HEK293T (cell line): ENCODE measurements around the gene NBAS.
"Not testable (repeated sequence)": the region's sequence is repeated elsewhere in the genome, so short reads cannot be mapped to it uniquely, and the experiment has no call there.

Source experiments
- CTCF ChIA-PET: fragments of 350-600 bp; formaldehyde crosslinking; extraction: SDS; loops from one replicate; lab custom pipeline; 2021; ENCODE audit warnings: antibody characterized with exemption, inconsistent platforms; lab: Yijun Ruan, JAX
- POLR2A ChIA-PET: fragments of 350-600 bp; formaldehyde crosslinking; extraction: SDS; loops from one replicate; lab custom pipeline; 2020; ENCODE audit warnings: antibody characterized with exemption, inconsistent platforms; lab: Yijun Ruan, JAX
- DNase-seq: peaks from one replicate; pipeline ENCODE4 v3.0.0; 2012; ENCODE audit warnings: mixed read lengths; ENCODE audit errors: extremely low spot score
- ARNT ChIP-seq: fragments of 450-650 bp; IDR thresholded peaks from 2 replicates; pipeline ENCODE4 v1.6.1; 2017; ENCODE audit warnings: mild to moderate bottlenecking
- BHLHE40 ChIP-seq: fragments of 450-650 bp; IDR thresholded peaks from 2 replicates; pipeline ENCODE4 v1.6.1; 2016; ENCODE audit warnings: mild to moderate bottlenecking, moderate library complexity, borderline replicate concordance
- CTBP1 ChIP-seq: fragments of 450-650 bp; IDR thresholded peaks from 2 replicates; pipeline ENCODE4 v1.6.1; 2016; ENCODE audit warnings: borderline replicate concordance
- ELF4 ChIP-seq: fragments of 450-650 bp; IDR thresholded peaks from 2 replicates; pipeline ENCODE4 v1.6.1; 2017; ENCODE audit warnings: antibody characterized with exemption
- FOXA1 ChIP-seq: fragments of 450-650 bp; IDR thresholded peaks from 2 replicates; pipeline ENCODE4 v1.6.1; 2016; ENCODE audit warnings: mild to moderate bottlenecking
- FOXK2 ChIP-seq: fragments of 450-650 bp; IDR thresholded peaks from 2 replicates; pipeline ENCODE4 v1.6.1; 2016; ENCODE audit warnings: mild to moderate bottlenecking
- FOXM1 ChIP-seq: fragments of 450-650 bp; IDR thresholded peaks from 2 replicates; pipeline ENCODE4 v1.6.1; 2017; ENCODE audit warnings: mild to moderate bottlenecking, borderline replicate concordance
- HDGF ChIP-seq: fragments of 450-650 bp; IDR thresholded peaks from 2 replicates; pipeline ENCODE4 v1.6.1; 2017; ENCODE audit warnings: antibody characterized with exemption, borderline replicate concordance
- L3MBTL2 ChIP-seq: fragments of 450-650 bp; conservative IDR thresholded peaks from 2 replicates; pipeline ENCODE4 v1.6.1; 2016; ENCODE audit warnings: mild to moderate bottlenecking
- LEF1 ChIP-seq: fragments of 450-650 bp; IDR thresholded peaks from 2 replicates; pipeline ENCODE4 v1.6.1; 2017; ENCODE audit warnings: mild to moderate bottlenecking, borderline replicate concordance
- NFRKB ChIP-seq: fragments of 450-650 bp; IDR thresholded peaks from 2 replicates; pipeline ENCODE4 v1.6.1; 2016; ENCODE audit warnings: mild to moderate bottlenecking, moderate library complexity
- SP1 ChIP-seq: fragments of 450-650 bp; IDR thresholded peaks from 2 replicates; pipeline ENCODE4 v1.6.1; 2017
- SUZ12 ChIP-seq: fragments of 450-650 bp; IDR thresholded peaks from 2 replicates; pipeline ENCODE4 v1.6.1; 2016; ENCODE audit warnings: mild to moderate bottlenecking
- TARDBP ChIP-seq: fragments of 450-650 bp; IDR thresholded peaks from 2 replicates; pipeline ENCODE4 v1.6.1; 2016
- ZNF384 ChIP-seq: fragments of 450-650 bp; IDR thresholded peaks from 2 replicates; pipeline ENCODE4 v1.6.1; 2016
- TF ChIP-seq, protein P1 (sequence below): fragments of 450-650 bp; IDR thresholded peaks from 2 replicates; pipeline ENCODE4 v1.6.1; 2016

Gene NBAS

DNA sequence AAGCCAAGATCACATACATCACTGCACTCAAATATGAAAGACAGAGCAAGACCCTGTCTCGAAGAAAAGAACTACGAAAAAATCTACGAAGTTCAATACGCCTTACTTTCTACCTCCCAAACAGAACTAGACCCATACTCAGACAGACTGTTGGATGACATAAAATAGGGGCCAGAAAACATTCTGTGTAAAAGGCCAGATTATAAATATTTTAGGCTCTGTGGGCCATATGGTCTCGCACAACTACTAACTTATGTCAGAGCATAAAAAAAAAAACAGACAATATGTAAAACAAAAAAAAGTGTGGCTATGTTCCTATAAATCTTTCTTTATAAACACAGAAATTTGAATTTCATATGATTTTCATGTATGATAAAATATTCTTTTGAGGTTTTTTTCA, 40.8 kb downstream of the NBAS start:
- POLR2A ChIA-PET, result no interaction called here
- no peak for DNase-seq
- TF ChIP-seq FOXA1 (no peak), LEF1 (no peak), ELF4 (no peak), NFRKB (no peak), BHLHE40 (no peak), FOXK2 (no peak), CTBP1 (no peak), ARNT (no peak), HDGF (no peak), SP1 (no peak), SUZ12 (no peak), L3MBTL2 (no peak)
- CTCF ChIA-PET, result no interaction called here

- CTCF ChIA-PET, result not testable (repeated sequence)
These were observed 42.4 kb downstream of the NBAS start for GRCh38 chr2:15518759-15519158.

GRCh38 chr2:15517793-15518192, 43.3 kb downstream of the NBAS start:
- TF ChIP-seq NFRKB (no peak), SUZ12 (no peak), FOXM1 (no peak), TARDBP (no peak), CTBP1 (no peak), HDGF (no peak)
- DNase-seq, result no peak
- POLR2A ChIA-PET, result no interaction called here
- CTCF ChIA-PET, result no interaction called here

More at GRCh38 chr2:15518759-15519158, 42.4 kb downstream of the NBAS start:
- DNase-seq, POLR2A ChIA-PET: not testable (repeated sequence)

GRCh38 chr2:15511686-15512085, 49.4 kb downstream of the NBAS start:
- no peak for DNase-seq
- POLR2A ChIA-PET, result no interaction called here
- CTCF ChIA-PET, result no interaction called here
- no peak for TF ChIP-seq FOXK2

DNA sequence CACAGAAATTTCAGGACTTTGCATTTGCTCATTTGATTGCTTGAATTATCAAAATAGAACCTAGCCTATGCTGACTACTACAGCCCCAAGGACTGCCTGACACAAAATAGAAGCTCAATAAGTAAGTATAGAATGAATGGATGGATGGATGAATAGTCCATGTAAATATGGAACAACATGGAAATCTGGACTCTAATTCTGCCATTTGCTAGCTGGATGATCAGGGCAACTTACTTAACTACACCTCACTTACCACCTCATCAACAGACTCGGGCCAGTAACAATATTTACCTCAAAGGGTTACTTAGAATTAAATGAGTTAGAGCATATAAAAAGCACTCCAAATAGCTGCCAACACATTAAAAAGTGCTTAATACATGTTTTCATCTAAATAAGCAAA, 50.6 kb downstream of the NBAS start:
- TF ChIP-seq SUZ12, result no peak
- TF ChIP-seq LEF1, result no peak
- TF ChIP-seq FOXM1, result no peak
- no peak for TF ChIP-seq CTBP1
- TF ChIP-seq TARDBP, result no peak
- TF ChIP-seq NFRKB, result no peak
- TF ChIP-seq SP1, result no peak
- TF ChIP-seq L3MBTL2, result no peak
- TF ChIP-seq HDGF, result no peak
- TF ChIP-seq, protein P1, sequence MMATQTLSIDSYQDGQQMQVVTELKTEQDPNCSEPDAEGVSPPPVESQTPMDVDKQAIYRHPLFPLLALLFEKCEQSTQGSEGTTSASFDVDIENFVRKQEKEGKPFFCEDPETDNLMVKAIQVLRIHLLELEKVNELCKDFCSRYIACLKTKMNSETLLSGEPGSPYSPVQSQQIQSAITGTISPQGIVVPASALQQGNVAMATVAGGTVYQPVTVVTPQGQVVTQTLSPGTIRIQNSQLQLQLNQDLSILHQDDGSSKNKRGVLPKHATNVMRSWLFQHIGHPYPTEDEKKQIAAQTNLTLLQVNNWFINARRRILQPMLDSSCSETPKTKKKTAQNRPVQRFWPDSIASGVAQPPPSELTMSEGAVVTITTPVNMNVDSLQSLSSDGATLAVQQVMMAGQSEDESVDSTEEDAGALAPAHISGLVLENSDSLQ, result no peak
- no peak for TF ChIP-seq ARNT
- TF ChIP-seq FOXA1, result no peak
- no peak for TF ChIP-seq ELF4
- no peak for TF ChIP-seq ZNF384
- no peak for DNase-seq
- ChIA-PET CTCF (no interaction called here), POLR2A (no interaction called here)

- POLR2A ChIA-PET, result no interaction called here
- CTCF ChIA-PET, result no interaction called here
- TF ChIP-seq SP1, result no peak
- TF ChIP-seq ZNF384, result no peak
- TF ChIP-seq, protein P1, result no peak
- TF ChIP-seq FOXM1, result no peak
- no peak for TF ChIP-seq LEF1
- no peak for TF ChIP-seq HDGF
- no peak for TF ChIP-seq NFRKB
- TF ChIP-seq ELF4, result no peak
- no peak for TF ChIP-seq FOXA1
- TF ChIP-seq SUZ12, result no peak
- TF ChIP-seq CTBP1, result no peak
- no peak for TF ChIP-seq BHLHE40
- no peak for TF ChIP-seq ARNT
- TF ChIP-seq L3MBTL2, result no peak
- no peak for TF ChIP-seq FOXK2
- no peak for DNase-seq
These were observed 51.0 kb downstream of the NBAS start for GRCh38 chr2:15510131-15510530.

GRCh38 chr2:15507697-15508096, 53.4 kb downstream of the NBAS start:
- TF ChIP-seq L3MBTL2 (no peak), ZNF384 (no peak), BHLHE40 (no peak), LEF1 (no peak), ARNT (no peak), TARDBP (no peak)
- DNase-seq, result no peak
- ChIA-PET POLR2A (interaction anchor here (0.9 kb wide), 1 partner anchor 54 kb away, joined by 3 read pairs; no protein-coding TSS in a partner anchor), CTCF (no interaction called here)

DNA sequence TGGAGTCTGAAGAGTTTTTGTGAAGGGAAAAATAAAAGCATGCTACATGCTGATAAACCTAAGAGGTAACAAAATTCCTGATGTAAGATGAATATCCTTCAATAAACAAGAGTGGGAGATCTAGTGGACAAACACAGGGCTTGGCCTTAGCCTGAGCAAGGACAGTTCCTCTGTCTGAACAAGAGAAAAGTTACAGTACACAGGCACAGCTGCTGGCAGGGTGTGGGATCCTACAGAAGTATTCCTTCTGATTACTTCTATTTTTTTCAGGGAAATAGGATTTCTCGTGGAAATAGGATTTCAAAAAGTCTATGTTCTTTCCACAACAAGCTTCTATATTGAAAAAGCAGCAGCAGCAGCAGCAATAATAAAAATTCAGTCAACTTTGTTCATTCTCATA, 54.1 kb downstream of the NBAS start:
- POLR2A ChIA-PET, result interaction anchor here (0.9 kb wide), 1 partner anchor 55 kb away, joined by 3 read pairs; no protein-coding TSS in a partner anchor
- no peak for DNase-seq
- CTCF ChIA-PET, result interaction anchor here (0.7 kb wide), 1 partner anchor 54 kb away, joined by 3 read pairs; the partner anchor contains the start of gene NBAS
- no peak for TF ChIP-seq ZNF384
- TF ChIP-seq TARDBP, result no peak
- TF ChIP-seq SUZ12, result no peak
- no peak for TF ChIP-seq SP1
- no peak for TF ChIP-seq LEF1
- no peak for TF ChIP-seq ELF4
- TF ChIP-seq ARNT, result no peak
- TF ChIP-seq HDGF, result no peak
- no peak for TF ChIP-seq NFRKB
- no peak for TF ChIP-seq FOXM1
- no peak for TF ChIP-seq CTBP1
- no peak for TF ChIP-seq FOXA1
- TF ChIP-seq, protein P1, result no peak
- TF ChIP-seq FOXK2, result no peak
- TF ChIP-seq L3MBTL2, result no peak
- TF ChIP-seq BHLHE40, result no peak
